LoVo (cell line): ENCODE measurements around the gene SEMA4F.

Source experiments
- DNase-seq: peaks from one replicate; pipeline ENCODE4 v3.0.0-alpha.2; 2016; ENCODE audit warnings: low spot score

Gene SEMA4F

GRCh38 chr2:74659462-74659861, 5.4 kb downstream of the SEMA4F start:
- DNase-seq: no peak

GRCh38 chr2:74668087-74668486, 14.0 kb downstream of the SEMA4F start:
- DNase-seq: no peak

GRCh38 chr2:74670263-74670662, 16.2 kb downstream of the SEMA4F start:
- DNase-seq: no peak

GRCh38 chr2:74671479-74671878, 17.4 kb downstream of the SEMA4F start:
- no peak for DNase-seq

- no peak for DNase-seq
Observed at GRCh38 chr2:74673826-74674528, 19.9 kb downstream of the SEMA4F start.

- no peak for DNase-seq
Observed at GRCh38 chr2:74675090-74675489, 21.0 kb downstream of the SEMA4F start.

- no peak for DNase-seq
Observed at GRCh38 chr2:74676331-74676730, 22.3 kb downstream of the SEMA4F start.

GRCh38 chr2:74679615-74680014, 25.6 kb downstream of the SEMA4F start:
- no peak for DNase-seq

- DNase-seq: no peak
Observed at GRCh38 chr2:74682501-74682900, 28.5 kb downstream of the SEMA4F start.

GRCh38 chr2:74685408-74685807, 31.4 kb downstream of the SEMA4F start:
- no peak for DNase-seq

- DNase-seq: no peak
Observed at GRCh38 chr2:74688881-74689280, 34.8 kb downstream of the SEMA4F start.

GRCh38 chr2:74689671-74690070, 35.6 kb downstream of the SEMA4F start:
- no peak for DNase-seq

GRCh38 chr2:74690571-74690970, 36.5 kb downstream of the SEMA4F start:
- peak; percentile 61 for DNase-seq

- DNase-seq: no peak
Observed at GRCh38 chr2:74691929-74692328, 37.9 kb downstream of the SEMA4F start.

- DNase-seq: no peak
Observed at GRCh38 chr2:74693213-74693612, 39.2 kb downstream of the SEMA4F start.

GRCh38 chr2:74693668-74694067, 39.6 kb downstream of the SEMA4F start:
- no peak for DNase-seq

- no peak for DNase-seq
Observed at GRCh38 chr2:74694281-74694680, 40.2 kb downstream of the SEMA4F start.

GRCh38 chr2:74695663-74696062, 41.6 kb downstream of the SEMA4F start:
- no peak for DNase-seq

- DNase-seq: no peak
Observed at GRCh38 chr2:74696829-74697228, 42.8 kb downstream of the SEMA4F start.

GRCh38 chr2:74700643-74701372, 46.8 kb downstream of the SEMA4F start:
- DNase-seq: no peak

- DNase-seq: no peak
Observed at GRCh38 chr2:74702001-74702715, 48.1 kb downstream of the SEMA4F start.

- no peak for DNase-seq
Observed at GRCh38 chr2:74703373-74703772, 49.3 kb downstream of the SEMA4F start.

GRCh38 chr2:74704216-74704615, 50.2 kb downstream of the SEMA4F start:
- DNase-seq: no peak
